Lung (tissue), 12 donors: ENCODE data around the gene UGT3A1. TPM values are rescaled to one million over a fixed set of nuclear protein-coding genes. Genes with fewer than 3 reads are reported as not detected.

Experiments used
- ATAC-seq: fragments of 200-7000 bp; cut with Tn5 transposase; one replicate; pipeline ENCODE4 v1.9.1; 2020; ENCODE audit warnings: moderate number of reproducible peaks; ENCODE audit not compliant: insufficient read depth, low FRiP score
- DNase-seq, 3 donors: peaks; one replicate each; pipeline ENCODE4 v3.0.0-alpha.2; 2013 to 2017
- H3K27ac ChIP-seq, 2 donors: one replicate each; pipeline ENCODE4 v1.5.1; 2013; ENCODE audit warnings: mild to moderate bottlenecking in 2 of 2, moderate library complexity in 2 of 2, control low read depth in 1 of 2, inconsistent platforms in 1 of 2, low read depth in 1 of 2, low read length in 1 of 2
- H3K27me3 ChIP-seq, 3 donors: one replicate each; pipeline ENCODE4 v1.5.1; 2013; ENCODE audit warnings: low read length in 2 of 3; ENCODE audit not compliant: control insufficient read depth in 3 of 3, insufficient read depth in 3 of 3
- H3K36me3 ChIP-seq, 4 donors: one replicate each; pipeline ENCODE4 v1.5.1; 2013; ENCODE audit warnings: low read length in 4 of 4, mild to moderate bottlenecking in 1 of 4, moderate library complexity in 1 of 4; ENCODE audit not compliant: control insufficient read depth in 4 of 4, insufficient read depth in 4 of 4
- H3K4me1 ChIP-seq, 5 donors: one replicate each; pipeline ENCODE4 v1.5.1; 2013; ENCODE audit warnings: low read length in 5 of 5, mild to moderate bottlenecking in 2 of 5, moderate library complexity in 1 of 5; ENCODE audit not compliant: control insufficient read depth in 5 of 5, insufficient read depth in 5 of 5
- H3K4me3 ChIP-seq: one replicate; pipeline ENCODE4 v1.5.1; 2013; ENCODE audit warnings: mild to moderate bottlenecking, control low read depth, moderate library complexity
- H3K9ac ChIP-seq, 2 donors: one replicate each; pipeline ENCODE4 v1.5.1; 2013; ENCODE audit warnings: low read length in 2 of 2, control low read depth in 1 of 2; ENCODE audit not compliant: insufficient read depth in 1 of 2
- H3K9me3 ChIP-seq, 4 donors: one replicate each; pipeline ENCODE4 v1.5.1; 2013; ENCODE audit warnings: low read length in 3 of 4, mild to moderate bottlenecking in 1 of 4, moderate library complexity in 1 of 4; ENCODE audit not compliant: control insufficient read depth in 4 of 4, insufficient read depth in 3 of 4
- CTCF ChIP-seq: IDR thresholded peaks from 2 replicates; pipeline ENCODE4 v1.5.1; 2012; ENCODE audit warnings: mild to moderate bottlenecking; ENCODE audit errors: control extremely low read depth, extremely low read depth
- WGBS, 2 donors: extraction: QIAGEN DNeasy Blood & Tissue Kit; methylation state at CpG; one replicate each; pipeline ENCODE4 v1.1.7; 2013; 5-methylcytosine and 5-hydroxymethylcytosine counted together
- polyA plus RNA-seq, 2 donors: library from polyadenylated mRNA; stranded (reverse); fragments of 200-250 nt; gene quantifications; one replicate each; pipeline ENCODE4 v1.2.1, GENCODE V29; 2013
- total RNA-seq, 2 donors: library from RNA; depleted of rRNA in 1 of 2; stranded (reverse); fragments of >200 nt in 1 of 2; gene quantifications; one replicate each; pipeline ENCODE4 v1.2.1, GENCODE V29; 2014 to 2021
- donor health status: control.
- donor health status: control.
- donor health status: Bipolar disorder and iron deficiency.
- donor health status: healthy.
- donor health status: DM: yes; HTN: yes; CAD: no.

Gene UGT3A1
- total and polyA plus RNA-seq, 4 donors: not detected

DNA sequence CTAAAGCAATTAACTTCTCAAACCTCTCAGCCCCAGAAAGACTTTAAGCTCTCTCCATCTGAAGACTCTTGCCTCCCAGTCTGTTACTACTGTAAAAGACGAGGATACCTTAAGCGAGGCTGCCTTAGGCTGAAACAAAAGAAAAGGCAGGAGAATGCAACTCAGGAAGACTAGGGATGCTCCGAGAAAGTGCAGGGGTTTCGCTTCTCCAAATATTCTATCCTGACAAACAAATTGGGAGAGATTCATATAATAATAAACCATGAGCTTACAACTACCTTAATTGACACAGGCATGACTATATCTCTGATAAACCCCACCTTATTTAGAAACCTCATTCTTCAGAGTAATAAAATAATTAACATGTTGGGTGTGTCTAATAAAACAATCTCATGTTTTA lies 4.9 kb upstream of the UGT3A1 start:
- TF ChIP-seq CTCF: no peak
- no peaks in the 10 kb centered on the region for H3K9me3 ChIP-seq
- no peak overlapping the region for H3K9ac ChIP-seq
- H3K4me3 ChIP-seq: no peak overlapping the region
- peaks cover 2 to 6% (median 3%) of the 10 kb centered on the region in 3 donors for H3K27me3 ChIP-seq
- H3K4me1 ChIP-seq: peaks cover 0 to 5% (median 0%) of the 10 kb centered on the region in 5 donors
- WGBS, 2 donors: 93% methylated on average over 4 of the region's 4 CpGs
- DNase-seq (no peak), ATAC-seq (no peak)
- no peaks in the 10 kb centered on the region for H3K36me3 ChIP-seq
- H3K27ac ChIP-seq: no peak overlapping the region

DNA sequence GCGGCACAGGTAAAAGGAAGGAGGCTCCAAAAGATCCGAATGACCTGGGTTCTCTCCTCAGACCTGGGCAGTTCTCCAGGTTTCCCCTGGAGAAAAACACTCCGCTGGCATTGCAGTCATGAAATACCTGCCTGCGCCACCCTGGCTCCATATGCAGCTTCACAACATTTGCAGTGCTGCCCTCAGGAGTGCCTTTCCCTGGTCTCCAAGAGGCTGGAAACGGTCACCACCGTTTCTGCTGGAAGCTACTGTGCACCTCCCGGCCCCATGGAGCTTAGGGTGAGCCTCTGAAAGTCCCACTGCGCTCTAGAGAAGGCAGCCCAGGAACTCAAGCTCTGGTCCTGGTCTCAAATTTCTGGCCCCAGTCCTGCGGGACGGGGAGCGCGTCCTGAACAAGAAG lies 670 bp downstream of the UGT3A1 start:
- H3K4me1 ChIP-seq: peaks cover 0 to 8% (median 0%) of the 10 kb centered on the region in 5 donors
- peak in 1 of 3 donors; percentile 2 for DNase-seq
- H3K4me3 ChIP-seq: no peak overlapping the region
- TF ChIP-seq CTCF: no peak
- no peak overlapping the region for H3K9ac ChIP-seq
- ATAC-seq: no peak
- no peaks in the 10 kb centered on the region for H3K36me3 ChIP-seq
- WGBS, 2 donors: 28 to 38% methylated on average over 12 of the region's 12 CpGs
- H3K27ac ChIP-seq: no peak overlapping the region
- H3K9me3 ChIP-seq: no peaks in the 10 kb centered on the region
- H3K27me3 ChIP-seq: peaks cover 6 to 7% (median 6%) of the 10 kb centered on the region in 3 donors

- ATAC-seq: no peak
- Histone ChIP-seq H3K27me3 (peaks cover 6 to 7% (median 6%) of the 10 kb centered on the region in 3 donors), H3K9me3 (no peaks in the 10 kb centered on the region), H3K4me1 (peaks cover 0 to 8% (median 0%) of the 10 kb centered on the region in 5 donors), H3K9ac (no peak overlapping the region), H3K36me3 (no peaks in the 10 kb centered on the region), H3K4me3 (no peak overlapping the region), H3K27ac (no peak overlapping the region)
- no peak for TF ChIP-seq CTCF
- DNase-seq: no peak
- 57 to 79% methylated on average over 4 of the region's 4 CpGs for WGBS, 2 donors
These were observed 2.7 kb downstream of the UGT3A1 start for GRCh38 chr5:35988529-35988928.

GRCh38 chr5:35987776-35988175 lies 3.4 kb downstream of the UGT3A1 start:
- ATAC-seq (no peak), DNase-seq (no peak)
- peaks cover 6 to 7% (median 6%) of the 10 kb centered on the region in 3 donors for H3K27me3 ChIP-seq
- H3K4me1 ChIP-seq: peaks cover 0 to 8% (median 0%) of the 10 kb centered on the region in 5 donors
- WGBS, 2 donors: 56 to 69% methylated on average over 3 of the region's 3 CpGs
- no peak overlapping the region for H3K4me3 ChIP-seq
- H3K9ac ChIP-seq: no peak overlapping the region
- TF ChIP-seq CTCF: no peak
- H3K27ac ChIP-seq: no peak overlapping the region
- H3K36me3 ChIP-seq: no peaks in the 10 kb centered on the region
- peaks cover 0 to under 1% (median 0%) of the 10 kb centered on the region in 4 donors for H3K9me3 ChIP-seq
